K562 (cell line): Measurements from ENCODE around the gene RBP3. TPM values are rescaled to one million over a fixed set of nuclear protein-coding genes. Genes with fewer than 3 reads are reported as not detected.

Experiments
- ATAC-seq: fragments of 200-7000 bp; cut with Tn5 transposase; 3 replicates; pipeline ENCODE4 v1.9.1; 2020; ENCODE audit warnings: moderate library complexity
- BruUV-seq: library from RNA; stranded (reverse); fragments of 400-500 nt; replicated peaks from 2 replicates; lab custom pipeline; 2021; lab: Mats Ljungman, UMichigan
- CTCF ChIA-PET: fragments of 300-600 bp; formaldehyde crosslinking; extraction: SDS; loops from one replicate; lab custom pipeline; 2021; ENCODE audit warnings: low intra/inter-chr PET ratio; lab: Yijun Ruan, JAX
- POLR2A ChIA-PET: fragments of 300-600, 350-650 bp; sonication (Branson Sonifier 250); formaldehyde crosslinking; extraction: SDS; loops from one replicate; lab custom pipeline; 2021; ENCODE audit warnings: antibody characterized with exemption, inconsistent platforms; lab: Yijun Ruan, JAX
- DNase-seq, 4 experiments: peaks; one replicate each; pipeline versions ENCODE4 v3.0.0 to v3.0.0-alpha.2; 2011 to 2018; ENCODE audit warnings: low spot score in 3 of 4, mixed read lengths in 3 of 4; ENCODE audit errors: extremely low read depth in 1 of 4
- FAIRE-seq: peaks from 2 replicates; lab custom pipeline; 2011; peaks lifted over from hg19 to GRCh38; lab: Jason Lieb, UNC
- H2AFZ ChIP-seq: 2 replicates; pipeline ENCODE4 v1.6.0; 2011; ENCODE audit warnings: low read depth, low read length, control low read depth, inconsistent platforms
- H3K27ac ChIP-seq: fragments of 200-600 bp; 3 replicates; pipeline ENCODE4 v1.8.0; 2011; ENCODE audit warnings: low read depth, mild to moderate bottlenecking, control low read depth, inconsistent platforms, low read length, moderate library complexity, mixed read lengths; ENCODE audit errors: extremely low read depth
- H3K27me3 ChIP-seq, 2 experiments: fragments of 300-600 bp in 1 of 2; 2 replicates in 1 of 2; 3 replicates in 1 of 2; pipeline versions ENCODE4 v1.6.0 to v1.8.0; 2011; ENCODE audit warnings: inconsistent platforms in 2 of 2, low read length in 2 of 2, mild to moderate bottlenecking in 1 of 2, mixed read lengths in 1 of 2, moderate library complexity in 1 of 2; ENCODE audit not compliant: control insufficient read depth in 2 of 2, insufficient read depth in 2 of 2
- H3K36me3 ChIP-seq: fragments of 300-600 bp; 3 replicates; pipeline ENCODE4 v1.8.0; 2011; ENCODE audit warnings: mild to moderate bottlenecking, low read length, inconsistent platforms; ENCODE audit not compliant: control insufficient read depth, insufficient read depth
- H3K4me1 ChIP-seq, 2 experiments: fragments of 200-600 bp in 1 of 2; replicated peaks in 1 of 2; 2 replicates in 1 of 2; 3 replicates in 1 of 2; pipeline versions ENCODE4 v1.5.1 to v1.8.0; 2011; ENCODE audit warnings: inconsistent platforms in 2 of 2, low read length in 2 of 2, mild to moderate bottlenecking in 1 of 2, mixed read lengths in 1 of 2, moderate library complexity in 1 of 2; ENCODE audit not compliant: control insufficient read depth in 2 of 2, insufficient read depth in 2 of 2
- H3K4me2 ChIP-seq: 2 replicates; pipeline ENCODE4 v1.6.1; 2011; ENCODE audit warnings: low read length, control low read depth, inconsistent platforms, mixed read lengths; ENCODE audit not compliant: insufficient read depth
- H3K4me3 ChIP-seq: fragments of 200-600 bp; sonication (generic), shearing (Covaris generic); 2 replicates; pipeline ENCODE4 v1.5.1; 2016; ENCODE audit warnings: control low read depth, inconsistent platforms
- H3K79me2 ChIP-seq: fragments of 200-600 bp; 3 replicates; pipeline ENCODE4 v1.8.0; 2011; ENCODE audit warnings: low read length, inconsistent platforms; ENCODE audit not compliant: control insufficient read depth, insufficient read depth
- H3K9ac ChIP-seq, 2 experiments: 2 replicates each; pipeline versions ENCODE4 v1.6.0 to v1.6.1; 2011; ENCODE audit warnings: low read depth in 2 of 2, low read length in 2 of 2, control low read depth in 1 of 2, inconsistent platforms in 1 of 2, mild to moderate bottlenecking in 1 of 2, mixed read lengths in 1 of 2; ENCODE audit not compliant: insufficient read depth in 1 of 2
- H3K9me1 ChIP-seq: one replicate; pipeline ENCODE4 v1.6.0; 2011; ENCODE audit warnings: inconsistent platforms, mild to moderate bottlenecking, low read length, moderate library complexity; ENCODE audit not compliant: control insufficient read depth, insufficient read depth
- H3K9me3 ChIP-seq: replicated peaks from 2 replicates; pipeline ENCODE4 v1.5.1; 2011; ENCODE audit warnings: low read depth, low read length, inconsistent platforms; ENCODE audit not compliant: control insufficient read depth, insufficient read depth
- H4K20me1 ChIP-seq: replicated peaks from 2 replicates; pipeline ENCODE4 v1.6.1; 2011; ENCODE audit warnings: low read length, inconsistent platforms, mixed read lengths; ENCODE audit not compliant: control insufficient read depth, insufficient read depth
- BRF1 ChIP-seq: IDR thresholded peaks from 3 replicates; pipeline ENCODE4 v1.6.1; 2011; ENCODE audit warnings: borderline replicate concordance, mild to moderate bottlenecking; ENCODE audit not compliant: insufficient read length; ENCODE audit errors: extremely low read depth
- CBX5 ChIP-seq: IDR thresholded peaks from 2 replicates; pipeline ENCODE4 v1.6.1; 2014; ENCODE audit warnings: low read depth, borderline replicate concordance
- CCAR2 ChIP-seq: fragments of 200-400 bp; formaldehyde crosslinking; IDR thresholded peaks from 2 replicates; pipeline ENCODE4 v1.6.1; 2017; ENCODE audit warnings: mild to moderate bottlenecking, low read depth, low read length
- CTCFL ChIP-seq: IDR thresholded peaks from 2 replicates; pipeline ENCODE4 v1.6.1; 2011; ENCODE audit warnings: borderline replicate concordance, low read depth, mild to moderate bottlenecking, moderate library complexity, low read length; ENCODE audit not compliant: insufficient read depth, poor library complexity, severe bottlenecking
- ELF1 ChIP-seq: fragments of 200-800 bp; sonication (Bioruptor generic); IDR thresholded peaks from 2 replicates; pipeline ENCODE4 v1.6.1; 2016; ENCODE audit warnings: missing genetic modification characterization, missing compliant biosample characterization
- ELF2 ChIP-seq: fragments of 250-450 bp; sonication (Bioruptor Pico); IDR thresholded peaks from 2 replicates; pipeline ENCODE4 v1.5.0; 2021; ENCODE audit warnings: mild to moderate bottlenecking
- FOXA3 ChIP-seq, 2 experiments: fragments of 450-650 bp in 1 of 2; sonication (generic) in 1 of 2; formaldehyde crosslinking; IDR thresholded peaks in 1 of 2; conservative IDR thresholded peaks in 1 of 2; 2 replicates each; pipeline versions ENCODE4 v1.4.0 to v1.8.0; 2020 to 2022; ENCODE audit warnings: mild to moderate bottlenecking in 2 of 2, missing genetic modification reagents in 1 of 2
- HDAC3 ChIP-seq: fragments of 450-650 bp; IDR thresholded peaks from 2 replicates; pipeline ENCODE4 v1.6.1; 2018; ENCODE audit warnings: borderline replicate concordance, mild to moderate bottlenecking, moderate library complexity; ENCODE audit not compliant: partially characterized antibody
- MAFG ChIP-seq: fragments of 450-650 bp; conservative IDR thresholded peaks from 2 replicates; pipeline ENCODE4 v1.6.1; 2016; ENCODE audit warnings: missing genetic modification characterization, missing compliant biosample characterization
- MECOM ChIP-seq: fragments of 250-450 bp; sonication (Bioruptor Pico); IDR thresholded peaks from 2 replicates; pipeline ENCODE4 v1.8.0; 2022; ENCODE audit warnings: inconsistent platforms
- MYNN ChIP-seq, 2 experiments: sonication (generic); formaldehyde crosslinking in 1 of 2; IDR thresholded peaks; 2 replicates each; pipeline versions ENCODE4 v1.5.0 to v1.6.1; 2016 to 2020; ENCODE audit warnings: antibody characterized with exemption in 1 of 2, missing genetic modification reagents in 1 of 2
- NR2C1 ChIP-seq, 2 experiments: fragments of 450-650 bp; IDR thresholded peaks; 2 replicates each; pipeline ENCODE4 v1.6.1; 2017; ENCODE audit warnings: mild to moderate bottlenecking in 2 of 2, antibody characterized with exemption in 1 of 2, inconsistent platforms in 1 of 2, missing compliant biosample characterization in 1 of 2, missing genetic modification characterization in 1 of 2
- SMAD1 ChIP-seq: fragments of 150-350 bp; IDR thresholded peaks from 2 replicates; pipeline ENCODE4 v1.6.1; 2014; ENCODE audit warnings: low read length, low read depth; ENCODE audit not compliant: partially characterized antibody
- SMARCE1 ChIP-seq: fragments of 450-650 bp; IDR thresholded peaks from 2 replicates; pipeline ENCODE4 v1.7.1; 2016; ENCODE audit warnings: mild to moderate bottlenecking
- TRIM25 ChIP-seq: fragments of 450-650 bp; IDR thresholded peaks from 2 replicates; pipeline ENCODE4 v1.7.0; 2016; ENCODE audit warnings: borderline replicate concordance
- ZNF175 ChIP-seq: fragments of 200-800 bp; sonication (Bioruptor generic); IDR thresholded peaks from 2 replicates; pipeline ENCODE4 v1.6.1; 2016; ENCODE audit warnings: low read depth, mild to moderate bottlenecking, missing genetic modification characterization, missing compliant biosample characterization
- ZNF311 ChIP-seq: fragments of 250-450 bp; sonication (Bioruptor Pico); IDR thresholded peaks from 2 replicates; pipeline ENCODE4 v1.4.0; 2020; ENCODE audit warnings: mild to moderate bottlenecking, moderate library complexity
- ZNF436 ChIP-seq: fragments of 250-450, 450-650 bp; sonication (Bioruptor Pico); formaldehyde crosslinking; IDR thresholded peaks from 2 replicates; pipeline ENCODE4 v1.7.0; 2020; ENCODE audit warnings: mild to moderate bottlenecking
- ZNF644 ChIP-seq: fragments of 200-800 bp; sonication (Bioruptor generic); IDR thresholded peaks from 2 replicates; pipeline ENCODE4 v1.6.1; 2016; ENCODE audit warnings: low read depth, missing genetic modification characterization, missing compliant biosample characterization
- WGBS: fragments of 100-300 bp; shearing (Covaris generic); methylation state at CpG from one replicate; pipeline ENCODE4 v1.1.6; 2016; ENCODE audit warnings: low coverage, mixed read lengths; ENCODE audit not compliant: insufficient coverage; ENCODE audit errors: missing lambda C conversion rate; 5-methylcytosine and 5-hydroxymethylcytosine counted together
- in situ Hi-C: fragments of 300-500 bp; cut with MboI; formaldehyde crosslinking; loops from 4 replicates; pipeline ENCODE4 v1.15.0; 2018; ENCODE audit warnings: inconsistent platforms, mixed read lengths
- intact Hi-C: fragments of 100-400 bp; cut with micrococcal nuclease; formaldehyde crosslinking; loops from 2 replicates; pipeline ENCODE4 v1.14.2; 2022
- polyA plus RNA-seq, 8 experiments: library from polyadenylated mRNA; depleted of rRNA in 4 of 8; stranded (reverse) in 5 of 8; unstranded in 3 of 8; fragments of >200 nt; fragmentation: Nextera tagmentation in 2 of 8; fragmentation: Illumina TruSeq in 1 of 8; extraction: Ambion mirVana in 2 of 8; extraction: Trizol in 1 of 8; gene quantifications; 2 replicates each; pipeline versions ENCODE4 v1.2.1 to v1.2.3, GENCODE V29; 2011 to 2014; ENCODE audit warnings: inconsistent platforms in 1 of 8, missing spikeins in 1 of 8
- total RNA-seq, 7 experiments: library from RNA; depleted of rRNA in 6 of 7; stranded (reverse); fragments of >200 nt in 6 of 7; fragmentation: Illumina TruSeq in 2 of 7; extraction: Trizol in 2 of 7; gene quantifications; 2 replicates each; pipeline versions ENCODE4 v1.2.1 to v1.2.3, GENCODE V29; 2011 to 2021; ENCODE audit warnings: low replicate concordance in 1 of 7

RBP3 gene
- total and polyA plus RNA-seq, 9 of the 15 experiments (the other 6 are each of a cell fraction or from before 2014, with no cell fraction given), result not detected

- in situ Hi-C loops (no loop called here), intact Hi-C loops (no loop called here)
- H3K4me1 ChIP-seq, result no peaks in the 10 kb centered on the region
- no peak overlapping the region for H2AFZ ChIP-seq
- H3K27me3 ChIP-seq, result peaks cover 43 to 76% of the 10 kb centered on the region in 2 experiments
- no peaks in the 10 kb centered on the region for H3K36me3 ChIP-seq
- no peaks in the 10 kb centered on the region for H3K9me1 ChIP-seq
- no peaks in the 10 kb centered on the region for H3K79me2 ChIP-seq
- ChIA-PET POLR2A (interaction anchor here (1.5 kb wide), 1 partner anchor 13 kb away, joined by 3 read pairs; no protein-coding TSS in a partner anchor), CTCF (no interaction called here)
- WGBS, result 0% methylated on average over 4 of the region's 4 CpGs
- DNase-seq (no peak), FAIRE-seq (no peak), ATAC-seq (no peak)
- no peaks in the 10 kb centered on the region for H3K9me3 ChIP-seq
- H3K4me3 ChIP-seq, result no peak overlapping the region
- no peak overlapping the region for H3K9ac ChIP-seq
- H4K20me1 ChIP-seq, result 0 out of 2 replicates have a peak, but pooled peaks cover 9% of the 10 kb centered on the region
- BruUV-seq, result no TSS peak
- TF ChIP-seq CBX5 (no peak), ZNF175 (CRISPR knock-in tag) (no peak), CCAR2 (no peak), FOXA3 (CRISPR knock-in tag; conservative IDR thresholded peaks at IDR 0.05 in 1 of 2, IDR thresholded peaks at IDR 0.05 in 1 of 2) (no peak), ZNF311 (CRISPR knock-in tag) (no peak), TRIM25 (no peak), ELF2 (CRISPR knock-in tag) (no peak), MECOM (no peak), ELF1 (tag) (no peak), ZNF644 (no peak), SMAD1 (no peak), CTCFL (no peak), NR2C1 (IDR thresholded peaks at IDR 0.05) (no peak), NR2C1 (tag; IDR thresholded peaks at IDR 0.05) (no peak), ZNF436 (CRISPR knock-in tag) (no peak), MAFG (no peak), HDAC3 (no peak), SMARCE1 (no peak), MYNN (IDR thresholded peaks at IDR 0.05) (no peak), MYNN (CRISPR knock-in tag; IDR thresholded peaks at IDR 0.05) (no peak), BRF1 (no peak)
- H3K4me2 ChIP-seq, result no peak overlapping the region
- no peak overlapping the region for H3K27ac ChIP-seq
These were observed 30.0 kb downstream of the RBP3 start for GRCh38 chr10:47378183-47378510.
